ENCODE measurements around the gene RNF13.

RNF13 gene, protein sequence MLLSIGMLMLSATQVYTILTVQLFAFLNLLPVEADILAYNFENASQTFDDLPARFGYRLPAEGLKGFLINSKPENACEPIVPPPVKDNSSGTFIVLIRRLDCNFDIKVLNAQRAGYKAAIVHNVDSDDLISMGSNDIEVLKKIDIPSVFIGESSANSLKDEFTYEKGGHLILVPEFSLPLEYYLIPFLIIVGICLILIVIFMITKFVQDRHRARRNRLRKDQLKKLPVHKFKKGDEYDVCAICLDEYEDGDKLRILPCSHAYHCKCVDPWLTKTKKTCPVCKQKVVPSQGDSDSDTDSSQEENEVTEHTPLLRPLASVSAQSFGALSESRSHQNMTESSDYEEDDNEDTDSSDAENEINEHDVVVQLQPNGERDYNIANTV

DNA sequence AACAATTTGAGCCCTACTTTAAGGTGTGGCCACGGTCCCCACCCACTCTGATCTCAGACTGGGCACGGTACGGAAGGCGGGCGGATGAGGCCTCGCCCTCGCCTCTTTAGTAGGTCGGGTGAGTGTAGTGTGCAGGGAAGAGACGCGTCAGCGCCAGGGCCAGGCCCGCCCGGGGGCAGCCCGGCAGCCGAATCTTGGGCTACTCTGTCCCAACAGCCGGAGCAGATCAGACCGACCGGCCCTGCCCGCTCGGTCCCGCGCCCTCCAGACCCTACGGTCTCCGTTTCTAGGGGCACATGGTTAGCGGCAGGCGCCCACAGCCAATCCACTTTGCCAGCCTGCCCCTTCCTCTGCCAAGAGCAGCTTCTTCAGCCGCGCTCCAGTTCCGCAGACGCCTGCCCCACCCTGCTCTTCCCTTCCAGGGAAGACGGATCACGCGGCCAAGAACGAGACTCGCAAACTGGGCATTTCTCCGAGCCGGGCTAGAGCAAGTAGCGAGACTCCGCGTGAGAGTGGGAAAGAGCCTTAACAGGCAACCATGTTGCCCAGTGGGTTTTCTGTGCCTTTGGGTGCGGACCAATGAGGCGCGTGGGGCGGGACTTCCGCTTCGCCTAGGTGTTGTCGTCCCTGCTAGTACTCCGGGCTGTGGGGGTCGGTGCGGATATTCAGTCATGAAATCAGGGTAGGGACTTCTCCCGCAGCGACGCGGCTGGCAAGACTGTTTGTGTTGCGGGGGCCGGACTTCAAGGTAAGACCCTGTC lies at the start of gene RNF13:
TSS of gene RNF13 (plus strand) at position 610 of the 761 bp plus-strand sequence. CDS start 32,812 bp downstream, outside the sequence.
- TF ChIP-seq GATA1 (IDR thresholded peaks at IDR 0.05; ENCODE audit: low read depth, low read length) (no peak), POLR2A (IDR thresholded peaks at IDR 0.05; ENCODE audit: low read length) (peak; percentile 90)
- peak; percentile 91 to 94 for DNase-seq

- DNase-seq = no peak
- TF ChIP-seq GATA1 (IDR thresholded peaks at IDR 0.05; ENCODE audit: low read depth, low read length) = no peak
- no peak for TF ChIP-seq POLR2A (IDR thresholded peaks at IDR 0.05; ENCODE audit: low read length)
These were observed 49.3 kb upstream of the RNF13 start for GRCh38 chr3:149763565-149764195.

DNA sequence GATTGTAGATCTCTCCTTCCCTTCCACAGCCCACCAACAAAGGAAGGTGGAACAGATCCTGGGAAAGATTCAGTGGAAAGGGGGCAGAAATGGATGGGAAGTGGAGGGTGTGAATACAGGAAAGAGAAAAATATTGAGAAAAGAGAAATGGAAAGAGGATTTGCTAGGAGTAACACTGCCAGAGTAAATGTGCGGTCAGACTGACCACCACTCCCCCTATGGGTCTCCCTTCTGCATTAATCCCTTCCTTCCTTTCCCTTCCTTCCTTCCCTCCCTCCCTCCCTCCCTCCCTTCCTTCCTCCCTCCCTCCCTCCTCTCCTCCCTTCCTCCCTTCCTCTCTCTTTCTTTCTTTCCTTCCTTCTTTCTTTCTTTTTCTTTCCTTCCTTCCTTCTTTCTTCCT lies 48.7 kb upstream of the RNF13 start:
- DNase-seq = no peak
- TF ChIP-seq POLR2A (IDR thresholded peaks at IDR 0.05; ENCODE audit: low read length) (no peak), GATA1 (IDR thresholded peaks at IDR 0.05; ENCODE audit: low read depth, low read length) (no peak)

DNA sequence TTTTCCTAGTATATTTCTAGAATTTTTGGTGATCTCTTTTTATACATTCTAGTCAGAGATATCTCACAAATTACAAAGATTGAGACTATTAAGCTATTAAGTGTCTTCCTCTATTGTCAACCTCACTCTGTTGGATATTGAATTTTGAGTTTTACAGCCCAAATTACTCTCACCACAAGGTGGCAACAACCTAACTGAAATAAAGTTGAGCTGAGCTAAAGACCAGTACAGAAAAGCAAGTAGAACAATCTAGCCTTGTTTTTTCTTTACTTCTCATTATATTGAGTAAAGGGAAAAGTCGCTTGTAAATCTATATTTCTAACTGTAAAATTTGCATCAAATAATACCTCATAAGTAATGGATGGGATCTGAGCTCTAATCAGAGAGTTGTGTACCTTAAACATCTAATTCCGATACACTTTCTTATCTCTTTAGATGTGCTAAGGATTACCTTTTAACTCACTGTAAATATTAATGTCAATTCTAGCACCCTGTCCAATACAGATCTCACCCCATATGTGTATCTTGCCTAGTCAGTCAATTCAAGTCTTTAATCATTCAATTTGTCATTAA lies 47.2 kb upstream of the RNF13 start:
- peak; percentile 2 to 17 for DNase-seq

GRCh38 chr3:149767720-149768119 lies 45.3 kb upstream of the RNF13 start:
- TF ChIP-seq GATA1 (IDR thresholded peaks at IDR 0.05; ENCODE audit: low read depth, low read length) = no peak
- TF ChIP-seq POLR2A (IDR thresholded peaks at IDR 0.05; ENCODE audit: low read length) = no peak
- DNase-seq = no peak

More for the DNA sequence above, 47.2 kb upstream of the RNF13 start:
- TF ChIP-seq GATA1 (IDR thresholded peaks at IDR 0.05; ENCODE audit: low read depth, low read length) (no peak), POLR2A (IDR thresholded peaks at IDR 0.05; ENCODE audit: low read length) (no peak)

GRCh38 chr3:149768704-149769103 lies 44.3 kb upstream of the RNF13 start:
- TF ChIP-seq POLR2A (IDR thresholded peaks at IDR 0.05; ENCODE audit: low read length) (no peak), GATA1 (IDR thresholded peaks at IDR 0.05; ENCODE audit: low read depth, low read length) (no peak)
- no peak for DNase-seq

GRCh38 chr3:149770246-149770645 lies 42.8 kb upstream of the RNF13 start:
- DNase-seq = no peak
- TF ChIP-seq POLR2A (IDR thresholded peaks at IDR 0.05; ENCODE audit: low read length) (no peak), GATA1 (IDR thresholded peaks at IDR 0.05; ENCODE audit: low read depth, low read length) (no peak)

GRCh38 chr3:149771652-149772271 lies 41.3 kb upstream of the RNF13 start:
- peak; percentile 27 to 65 for DNase-seq

GRCh38 chr3:149772861-149773260 lies 40.2 kb upstream of the RNF13 start:
- no peak for TF ChIP-seq GATA1 (IDR thresholded peaks at IDR 0.05; ENCODE audit: low read depth, low read length)
- TF ChIP-seq POLR2A (IDR thresholded peaks at IDR 0.05; ENCODE audit: low read length) = no peak

More at GRCh38 chr3:149771652-149772271, 41.3 kb upstream of the RNF13 start:
- TF ChIP-seq POLR2A (IDR thresholded peaks at IDR 0.05; ENCODE audit: low read length) (no peak), GATA1 (IDR thresholded peaks at IDR 0.05; ENCODE audit: low read depth, low read length) (no peak)

DNA sequence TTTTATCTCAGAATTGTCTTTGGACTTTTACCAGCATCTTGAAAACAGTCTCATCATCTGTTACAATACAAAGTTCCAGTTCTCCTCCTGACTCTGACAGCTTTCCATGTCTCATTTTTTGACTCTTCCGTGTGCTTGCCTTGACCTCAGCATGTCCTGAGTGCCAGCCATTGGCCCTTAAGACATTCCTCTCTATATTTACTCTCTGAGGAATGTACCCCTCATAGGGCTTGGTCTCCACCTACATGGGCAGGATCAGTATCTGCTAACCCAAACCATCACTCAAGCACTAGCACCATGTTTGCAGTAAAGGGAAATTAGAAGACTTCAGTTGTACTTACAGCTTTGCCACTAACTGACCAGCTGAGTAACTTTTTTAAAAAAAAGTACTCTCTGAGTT lies 36.8 kb upstream of the RNF13 start:
- no peak for TF ChIP-seq GATA1 (IDR thresholded peaks at IDR 0.05; ENCODE audit: low read depth, low read length)
- no peak for TF ChIP-seq POLR2A (IDR thresholded peaks at IDR 0.05; ENCODE audit: low read length)

More at GRCh38 chr3:149772861-149773260, 40.2 kb upstream of the RNF13 start:
- DNase-seq = no peak

DNA sequence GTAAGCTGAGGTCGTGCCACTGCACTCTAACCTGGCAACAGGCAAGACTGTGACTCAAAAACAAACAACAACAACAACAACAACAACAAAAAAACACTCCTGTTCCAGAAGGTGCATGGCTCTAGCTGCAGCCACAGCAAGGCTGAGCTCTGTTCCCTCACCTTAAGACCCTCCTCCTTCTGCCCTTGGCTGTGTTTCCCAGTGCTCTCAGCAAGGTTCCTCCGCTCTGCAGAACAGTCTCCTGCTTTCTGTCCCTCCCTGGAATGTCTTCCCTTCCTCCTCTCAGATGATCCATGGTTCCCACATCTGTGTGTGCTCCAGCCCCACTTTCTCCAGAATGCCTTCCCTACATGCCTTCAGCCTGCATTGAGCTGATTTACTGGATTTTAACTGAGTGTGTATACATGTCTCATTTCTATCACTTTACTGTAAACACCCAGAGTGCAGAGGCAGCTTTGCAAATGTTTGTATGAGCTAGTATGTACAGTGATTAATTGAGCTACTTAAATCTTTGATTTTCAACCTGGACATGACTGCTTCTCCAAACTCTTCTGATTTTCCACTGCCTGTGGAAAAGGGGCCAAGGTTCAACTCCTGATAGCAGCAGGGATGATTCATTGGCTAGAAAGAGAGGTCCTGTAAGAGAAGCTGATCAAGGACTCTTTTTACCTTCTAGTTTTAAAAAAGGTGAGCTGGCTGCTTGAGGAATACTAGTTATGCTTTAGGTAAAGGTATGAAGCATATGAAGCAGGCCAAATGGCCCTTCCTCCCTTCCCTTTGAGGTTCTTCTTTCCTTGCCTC lies 35.4 kb upstream of the RNF13 start:
- DNase-seq = no peak
- no peak for TF ChIP-seq GATA1 (IDR thresholded peaks at IDR 0.05; ENCODE audit: low read depth, low read length)
- no peak for TF ChIP-seq POLR2A (IDR thresholded peaks at IDR 0.05; ENCODE audit: low read length)

More for the DNA sequence above, 36.8 kb upstream of the RNF13 start:
- no peak for DNase-seq

DNA sequence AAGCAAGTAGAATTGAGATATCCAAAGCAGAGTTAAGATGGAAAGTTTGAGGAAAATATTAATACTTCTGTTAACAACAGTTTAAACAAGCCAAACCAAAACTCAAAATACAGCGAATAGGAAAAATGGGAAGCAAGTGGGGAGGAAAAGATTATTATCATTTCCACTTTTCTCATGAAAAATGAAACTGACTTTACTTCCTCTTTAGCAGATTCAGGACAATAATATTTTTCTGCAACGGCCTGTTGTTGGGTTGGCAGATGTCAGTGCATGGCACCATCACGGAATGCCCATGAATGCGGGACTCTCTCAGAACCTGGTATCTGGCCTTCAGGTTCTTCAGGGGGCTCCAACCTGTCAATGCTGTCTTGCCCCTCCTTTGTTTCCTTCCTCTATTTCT lies 31.8 kb upstream of the RNF13 start:
- DNase-seq = no peak
- TF ChIP-seq POLR2A (IDR thresholded peaks at IDR 0.05; ENCODE audit: low read length) (no peak), GATA1 (IDR thresholded peaks at IDR 0.05; ENCODE audit: low read depth, low read length) (no peak)
